GM12878 (cell line): Measurements from ENCODE around the gene CREB3L1. TPM values are rescaled to one million over a fixed set of nuclear protein-coding genes. Genes with fewer than 3 reads are reported as not detected.

Source experiments
- ATAC-seq: fragments of 200-7000 bp; cut with Tn5 transposase; 3 replicates; pipeline ENCODE4 v1.9.1; 2020; ENCODE audit warnings: mild to moderate bottlenecking, moderate library complexity
- Bru-seq: library from RNA; stranded (reverse); fragments of 400-500 nt; gene quantifications from one replicate; lab custom pipeline; 2021; lab: Mats Ljungman, UMichigan
- BruChase-seq, 2 experiments: library from RNA; stranded (reverse); fragments of 400-500 nt; gene quantifications; one replicate each; lab custom pipeline; 2021; lab: Mats Ljungman, UMichigan
- BruUV-seq: library from RNA; stranded (reverse); fragments of 400-500 nt; replicated peaks from 2 replicates; lab custom pipeline; 2021; lab: Mats Ljungman, UMichigan
- CTCF ChIA-PET: fragments of 300-600 bp; sonication (Branson Sonifier 250); formaldehyde crosslinking; extraction: SDS; loops from one replicate; lab custom pipeline; 2021; ENCODE audit warnings: inconsistent platforms; lab: Yijun Ruan, JAX
- POLR2A ChIA-PET: fragments of 350-600 bp; formaldehyde crosslinking; extraction: SDS; loops from one replicate; lab custom pipeline; 2021; ENCODE audit warnings: inconsistent platforms; lab: Charles Lee
- RAD21 ChIA-PET: fragments of 300-600 bp; sonication (Branson Sonifier 250); formaldehyde crosslinking; loops from one replicate; lab custom pipeline; 2023; ENCODE audit warnings: antibody characterized with exemption; ENCODE audit not compliant: unreplicated experiment; lab: Charles Lee
- SMC1A ChIA-PET: fragments of 300-600 bp; sonication (Branson Sonifier 250); formaldehyde crosslinking; loops from one replicate; lab custom pipeline; 2023; ENCODE audit not compliant: unreplicated experiment, uncharacterized antibody; lab: Charles Lee
- DNase-seq: peaks from one replicate; pipeline ENCODE4 v3.0.0-alpha.2; 2011; ENCODE audit warnings: low read depth, low spot score
- FAIRE-seq: peaks from 3 replicates; lab custom pipeline; 2011; peaks lifted over from hg19 to GRCh38; lab: Jason Lieb, UNC
- H2AFZ ChIP-seq: 2 replicates; pipeline ENCODE4 v1.6.0; 2011; ENCODE audit warnings: low read depth, low read length, control low read depth; ENCODE audit not compliant: control insufficient read depth
- H3K27ac ChIP-seq: 2 replicates; pipeline ENCODE4 v1.5.1; 2011; ENCODE audit warnings: control low read depth; ENCODE audit not compliant: control insufficient read depth, insufficient read depth
- H3K27me3 ChIP-seq, 2 experiments: replicated peaks in 1 of 2; 2 replicates each; pipeline versions ENCODE4 v1.6.0 to v1.6.1; 2011; ENCODE audit warnings: low read length in 1 of 2; ENCODE audit not compliant: control insufficient read depth in 2 of 2, insufficient read depth in 2 of 2
- H3K36me3 ChIP-seq, 2 experiments: 2 replicates each; pipeline ENCODE4 v1.5.1; 2011; ENCODE audit warnings: low read length in 1 of 2; ENCODE audit not compliant: control insufficient read depth in 2 of 2, insufficient read depth in 2 of 2
- H3K4me1 ChIP-seq: 2 replicates; pipeline ENCODE4 v1.6.1; 2011; ENCODE audit warnings: mild to moderate bottlenecking, low read length, moderate library complexity, mixed read lengths; ENCODE audit not compliant: control insufficient read depth, insufficient read depth
- H3K4me2 ChIP-seq: 2 replicates; pipeline ENCODE4 v1.6.0; 2011; ENCODE audit warnings: control low read depth; ENCODE audit not compliant: control insufficient read depth, insufficient read depth
- H3K4me3 ChIP-seq: fragments of 200-600 bp; sonication (generic); 2 replicates; pipeline ENCODE4 v1.5.1; 2016
- H3K79me2 ChIP-seq: 2 replicates; pipeline ENCODE4 v1.6.0; 2011; ENCODE audit warnings: low read length; ENCODE audit not compliant: control insufficient read depth, insufficient read depth
- H3K9ac ChIP-seq: 2 replicates; pipeline ENCODE4 v1.8.0; 2011; ENCODE audit warnings: low read length, control low read depth, mixed read lengths; ENCODE audit not compliant: control insufficient read depth, insufficient read depth
- H3K9me3 ChIP-seq: replicated peaks from 3 replicates; pipeline ENCODE4 v1.5.1; 2011; ENCODE audit warnings: mild to moderate bottlenecking, low read length; ENCODE audit not compliant: control insufficient read depth, insufficient read depth
- H4K20me1 ChIP-seq: 2 replicates; pipeline ENCODE4 v1.6.0; 2011; ENCODE audit not compliant: control insufficient read depth, insufficient read depth
- ETV6 ChIP-seq, 2 experiments: fragments of 450-650 bp in 1 of 2; IDR thresholded peaks in 1 of 2; conservative IDR thresholded peaks in 1 of 2; 2 replicates each; pipeline ENCODE4 v1.6.1; 2014; ENCODE audit warnings: antibody characterized with exemption in 1 of 2, borderline replicate concordance in 1 of 2, low read depth in 1 of 2, mild to moderate bottlenecking in 1 of 2, moderate library complexity in 1 of 2
- GATAD2B ChIP-seq: fragments of 450-650 bp; conservative IDR thresholded peaks from 2 replicates; pipeline ENCODE4 v1.6.1; 2017; ENCODE audit warnings: low read depth, mild to moderate bottlenecking, moderate library complexity
- NFXL1 ChIP-seq: fragments of 450-650 bp; IDR thresholded peaks from 2 replicates; pipeline ENCODE4 v1.6.1; 2017; ENCODE audit warnings: antibody characterized with exemption, mild to moderate bottlenecking, borderline replicate concordance
- NFYB ChIP-seq: IDR thresholded peaks from 2 replicates; pipeline ENCODE4 v1.6.1; 2011; ENCODE audit warnings: low read depth, mild to moderate bottlenecking, low read length, improper control_type of control experiment, moderate library complexity; ENCODE audit not compliant: insufficient read depth
- POU2F2 ChIP-seq: IDR thresholded peaks from 3 replicates; pipeline ENCODE4 v1.6.1; 2011; ENCODE audit warnings: low read depth, mild to moderate bottlenecking, low read length, borderline replicate concordance
- RELA ChIP-seq: fragments of 450-650 bp; IDR thresholded peaks from 2 replicates; pipeline ENCODE4 v1.8.0; 2014; ENCODE audit warnings: borderline replicate concordance; ENCODE audit not compliant: partially characterized antibody
- SIN3A ChIP-seq: IDR thresholded peaks from 2 replicates; pipeline ENCODE4 v1.6.1; 2012; ENCODE audit warnings: low read depth, low read length, improper control_type of control experiment
- SMC3 ChIP-seq: IDR thresholded peaks from 2 replicates; pipeline ENCODE4 v1.6.1; 2011; ENCODE audit warnings: low read length, improper control_type of control experiment, borderline replicate concordance
- TCF12 ChIP-seq: IDR thresholded peaks from 2 replicates; pipeline ENCODE4 v1.6.1; 2011; ENCODE audit warnings: low read depth, mild to moderate bottlenecking, low read length
- YBX1 ChIP-seq: fragments of 450-650 bp; IDR thresholded peaks from 2 replicates; pipeline ENCODE4 v1.6.1; 2016; ENCODE audit warnings: antibody characterized with exemption
- WGBS: methylation state at CpG from one replicate; pipeline ENCODE4 v1.1.6; 2016; ENCODE audit warnings: low lambda C conversion rate; ENCODE audit not compliant: insufficient replicate concordance, insufficient coverage; ENCODE audit errors: missing lambda C conversion rate; 5-methylcytosine and 5-hydroxymethylcytosine counted together
- in situ Hi-C: fragments of 300-500 bp; cut with MboI; formaldehyde crosslinking; loops from 9 replicates; pipeline ENCODE4 v1.14.3; 2018; ENCODE audit warnings: mixed read lengths
- intact Hi-C: fragments of 100-400 bp; cut with micrococcal nuclease; formaldehyde crosslinking; loops from one replicate; pipeline ENCODE4 v1.14.2; 2022; ENCODE audit not compliant: unreplicated experiment
- long read RNA-seq, 2 experiments: library from polyadenylated mRNA; unstranded; transcript quantifications; one replicate each; pipeline ENCODE4 v2.0.0, GENCODE V29; 2019 to 2020
- polyA minus RNA-seq, 3 experiments: library from RNA; depleted of rRNA, polyadenylated mRNA; stranded (reverse); fragments of >200 nt; gene quantifications; 2 replicates each; pipeline ENCODE4 v1.2.3, GENCODE V29; 2011
- polyA plus RNA-seq, 11 experiments: library from polyadenylated mRNA; depleted of rRNA in 4 of 11; unstranded in 6 of 11; stranded (reverse) in 5 of 11; fragments of >200 nt; fragmentation: Nextera tagmentation in 4 of 11; fragmentation: Illumina TruSeq in 1 of 11; extraction: Ambion mirVana in 4 of 11; extraction: Trizol in 1 of 11; gene quantifications; 1 replicate in 1 of 11; 2 replicates in 10 of 11; pipeline versions ENCODE4 v1.2.1 to v1.2.3, GENCODE V29; 2011 to 2016; ENCODE audit warnings: inconsistent platforms in 2 of 11, missing spikeins in 2 of 11, low read depth in 1 of 11
- total RNA-seq, 4 experiments: library from RNA; depleted of rRNA in 3 of 4; stranded (reverse); fragments of >200 nt in 3 of 4; fragmentation: Illumina TruSeq in 1 of 4; extraction: Trizol in 1 of 4; gene quantifications; 2 replicates each; pipeline versions ENCODE4 v1.2.1 to v1.2.3, GENCODE V29; 2013 to 2021
- TF ChIP-seq, protein P1 (sequence below): fragments of 450-650 bp; IDR thresholded peaks from 2 replicates; pipeline ENCODE4 v1.6.1; 2017; ENCODE audit warnings: mild to moderate bottlenecking, low read depth, inconsistent platforms; ENCODE audit not compliant: poor library complexity, severe bottlenecking

Gene CREB3L1, protein sequence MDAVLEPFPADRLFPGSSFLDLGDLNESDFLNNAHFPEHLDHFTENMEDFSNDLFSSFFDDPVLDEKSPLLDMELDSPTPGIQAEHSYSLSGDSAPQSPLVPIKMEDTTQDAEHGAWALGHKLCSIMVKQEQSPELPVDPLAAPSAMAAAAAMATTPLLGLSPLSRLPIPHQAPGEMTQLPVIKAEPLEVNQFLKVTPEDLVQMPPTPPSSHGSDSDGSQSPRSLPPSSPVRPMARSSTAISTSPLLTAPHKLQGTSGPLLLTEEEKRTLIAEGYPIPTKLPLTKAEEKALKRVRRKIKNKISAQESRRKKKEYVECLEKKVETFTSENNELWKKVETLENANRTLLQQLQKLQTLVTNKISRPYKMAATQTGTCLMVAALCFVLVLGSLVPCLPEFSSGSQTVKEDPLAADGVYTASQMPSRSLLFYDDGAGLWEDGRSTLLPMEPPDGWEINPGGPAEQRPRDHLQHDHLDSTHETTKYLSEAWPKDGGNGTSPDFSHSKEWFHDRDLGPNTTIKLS
- total RNA-seq (2013; cell fraction: nucleolus; rRNA removed), result 3.5 and 4.3 TPM in 2 replicates
- total RNA-seq (2014; rRNA removed) (0.11 and 1.2 TPM in 2 replicates), total RNA-seq (2014; rRNA removed; fragmentation: Illumina TruSeq; extraction: Trizol) (0.04 TPM in 1 of 2 replicates, not detected in the other), total RNA-seq (2021) (1.0 and 1.4 TPM in 2 replicates), polyA plus RNA-seq (2011; rRNA removed) (0.18 and 0.26 TPM in 2 replicates), polyA plus RNA-seq (2014; fragmentation: Illumina TruSeq; extraction: Trizol) (0.25 and 0.28 TPM in 2 replicates), polyA plus RNA-seq (2014; fragmentation: Nextera tagmentation; extraction: Ambion mirVana) (under 1 TPM; 0.03 to 0.13 TPM), polyA plus RNA-seq (2014; rRNA removed) (0.20 and 0.28 TPM in 2 replicates), polyA plus RNA-seq (2016; fragmentation: Nextera tagmentation; extraction: Ambion mirVana) (under 1 TPM; 0.24 to 0.27 TPM), polyA minus RNA-seq (2011; rRNA and poly(A)+ RNA removed) (0.31 and 0.37 TPM in 2 replicates), Bru-seq, nascent RNA (percentile 50 among the genes with signal in this experiment), BruChase-seq, experiment 1, labeled RNA remaining after a 6-hour chase (percentile 53 among the genes with signal in this experiment), BruChase-seq, experiment 2, labeled RNA remaining after a 2-hour chase (percentile 50 among the genes with signal in this experiment)
- polyA plus RNA-seq (2011; ENCODE audit: low read depth), result 0.91 TPM
- 0.20 and 0.30 TPM in 2 replicates for polyA plus RNA-seq (2011; cell fraction: cytosol; rRNA removed)
- polyA plus RNA-seq (2011; cell fraction: nucleus; rRNA removed), result 0.37 and 0.75 TPM in 2 replicates
- 2.7 and 3.3 TPM in 2 replicates for polyA plus RNA-seq (2012)
- 0.94 and 2.4 TPM in 2 replicates for polyA minus RNA-seq (2011; cell fraction: cytosol; rRNA and poly(A)+ RNA removed)
- 0.36 and 0.67 TPM in 2 replicates for polyA minus RNA-seq (2011; cell fraction: nucleus; rRNA and poly(A)+ RNA removed)
- long read RNA-seq, experiment 1, result 0 reads
- long read RNA-seq, experiment 2, result 0 reads

- 18% methylated on average over 38 of the region's 61 CpGs for WGBS
- no peaks in the 10 kb centered on the region for H3K9me3 ChIP-seq
- CTCF ChIA-PET, result interaction anchor here (0.5 to 5.8 kb wide), 14 partner anchors 9 to 169 kb away, joined by 3 to 68 read pairs (median 4); no protein-coding TSS in a partner anchor
- FAIRE-seq, result no peak
- H3K4me1 ChIP-seq, result 0 out of 2 replicates have a peak, but pooled peaks cover 5% of the 10 kb centered on the region
- no peaks in the 10 kb centered on the region for H4K20me1 ChIP-seq
- H3K4me3 ChIP-seq, result peak within 1 kb of the TSS; percentile 70
- in situ Hi-C loops, result no loop called here
- DNase-seq, result no peak
- peak; percentile 59 for ATAC-seq
- H3K36me3 ChIP-seq, result no peaks in the 10 kb centered on the region
- BruUV-seq, result no TSS peak
- peaks cover 27% of the 10 kb centered on the region for H3K79me2 ChIP-seq
- RAD21 ChIA-PET, result interaction anchor here (0.6 to 3.3 kb wide), 9 partner anchors 11 to 44 kb away, joined by 3 to 16 read pairs (median 4); no protein-coding TSS in a partner anchor
- H3K4me2 ChIP-seq, result peak within 1 kb of the TSS; percentile 68
- SMC1A ChIA-PET, result interaction anchor here (0.8 to 2.0 kb wide), 10 partner anchors 9 to 38 kb away, joined by 3 to 5 read pairs (median 4); no protein-coding TSS in a partner anchor
- POLR2A ChIA-PET, result interaction anchor here (0.6 to 1.7 kb wide), 4 partner anchors 9 to 431 kb away, joined by 3 to 7 read pairs (median 3); no protein-coding TSS in a partner anchor
- H2AFZ ChIP-seq, result peak within 1 kb of the TSS; percentile 30; the same call in 1 of the 2 replicates
- H3K27me3 ChIP-seq, result 0 out of 4 replicates have a peak, but pooled peaks cover 2 to 7% of the 10 kb centered on the region in 2 experiments
- intact Hi-C loops, result no loop called here
- peak within 1 kb of the TSS; percentile 61 for H3K9ac ChIP-seq
- peak within 1 kb of the TSS; percentile 42; the same call in 1 of the 2 replicates for H3K27ac ChIP-seq
- TF ChIP-seq NFYB (no peak), TCF12 (peak; percentile 41; the same call in 1 of the 2 replicates), SMC3 (no peak), SIN3A (no peak), ETV6 (conservative IDR thresholded peaks at IDR 0.05 in 1 of 2, IDR thresholded peaks at IDR 0.05 in 1 of 2; ENCODE audit: borderline replicate concordance in 1 of 2, low read depth in 1 of 2) (no peak), RELA (no peak), YBX1 (no peak), NFXL1 (no peak), POU2F2 (peak; percentile 96; the same call in 1 of the 3 replicates), GATAD2B (0 out of 2 replicates have a peak, but pooled peaks have one; percentile 51)
- TF ChIP-seq, protein P1, sequence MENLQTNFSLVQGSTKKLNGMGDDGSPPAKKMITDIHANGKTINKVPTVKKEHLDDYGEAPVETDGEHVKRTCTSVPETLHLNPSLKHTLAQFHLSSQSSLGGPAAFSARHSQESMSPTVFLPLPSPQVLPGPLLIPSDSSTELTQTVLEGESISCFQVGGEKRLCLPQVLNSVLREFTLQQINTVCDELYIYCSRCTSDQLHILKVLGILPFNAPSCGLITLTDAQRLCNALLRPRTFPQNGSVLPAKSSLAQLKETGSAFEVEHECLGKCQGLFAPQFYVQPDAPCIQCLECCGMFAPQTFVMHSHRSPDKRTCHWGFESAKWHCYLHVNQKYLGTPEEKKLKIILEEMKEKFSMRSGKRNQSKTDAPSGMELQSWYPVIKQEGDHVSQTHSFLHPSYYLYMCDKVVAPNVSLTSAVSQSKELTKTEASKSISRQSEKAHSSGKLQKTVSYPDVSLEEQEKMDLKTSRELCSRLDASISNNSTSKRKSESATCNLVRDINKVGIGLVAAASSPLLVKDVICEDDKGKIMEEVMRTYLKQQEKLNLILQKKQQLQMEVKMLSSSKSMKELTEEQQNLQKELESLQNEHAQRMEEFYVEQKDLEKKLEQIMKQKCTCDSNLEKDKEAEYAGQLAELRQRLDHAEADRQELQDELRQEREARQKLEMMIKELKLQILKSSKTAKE, result no peak
Observed at GRCh38 chr11:46277622-46278386, at the start of gene CREB3L1. CREB3L1 (plus strand) TSS chr11:46277662; CDS start chr11:46278112, 450 bp downstream.
